Sigmoid colon (tissue), 7 donors: ENCODE data around the gene LEMD2. TPM values are rescaled to one million over a fixed set of nuclear protein-coding genes. Genes with fewer than 3 reads are reported as not detected.

Source experiments
- DNase-seq: peaks from one replicate; pipeline ENCODE4 v3.0.0-alpha.2; 2019
- H3K27ac ChIP-seq, 4 donors: fragments of 200-600 bp; sonication (generic); one replicate each; pipeline ENCODE4 v1.5.1; 2016 to 2019; ENCODE audit warnings: mild to moderate bottlenecking in 1 of 4
- H3K27me3 ChIP-seq, 3 donors: fragments of 200-600 bp; sonication (generic); one replicate each; pipeline ENCODE4 v1.5.1; 2019; ENCODE audit warnings: mild to moderate bottlenecking in 1 of 3
- H3K36me3 ChIP-seq, 4 donors: fragments of 200-600 bp; sonication (generic); one replicate each; pipeline ENCODE4 v1.5.1; 2016 to 2019
- H3K4me1 ChIP-seq, 4 donors: fragments of 200-600 bp; sonication (generic); one replicate each; pipeline ENCODE4 v1.5.1; 2017 to 2019
- H3K4me3 ChIP-seq, 4 donors: fragments of 200-600 bp; sonication (generic); one replicate each; pipeline ENCODE4 v1.5.1; 2017 to 2019; ENCODE audit warnings: mild to moderate bottlenecking in 2 of 4, moderate library complexity in 1 of 4
- H3K9me3 ChIP-seq, 4 donors: fragments of 200-600 bp in 3 of 4; sonication (generic) in 3 of 4; one replicate each; pipeline versions ENCODE4 v1.5.1 to v1.6.1; 2013 to 2019
- EP300 ChIP-seq, 4 donors: sonication (generic); formaldehyde crosslinking; IDR thresholded peaks; one replicate each; pipeline ENCODE4 v1.6.1; 2017; ENCODE audit warnings: antibody characterized with exemption in 4 of 4
- POLR2A ChIP-seq, 2 donors: fragments of 450-650 bp; IDR thresholded peaks; one replicate each; pipeline ENCODE4 v1.6.1; 2016; ENCODE audit warnings: antibody characterized with exemption in 2 of 2, mild to moderate bottlenecking in 2 of 2, moderate library complexity in 2 of 2
- POLR2AphosphoS5 ChIP-seq, 4 donors: sonication (generic); formaldehyde crosslinking; IDR thresholded peaks; one replicate each; pipeline ENCODE4 v1.6.1; 2017; ENCODE audit warnings: antibody characterized with exemption in 4 of 4
- WGBS, 2 donors: extraction: QIAGEN DNeasy Blood & Tissue Kit; methylation state at CpG; one replicate each; pipeline ENCODE4 v1.1.7; 2013; 5-methylcytosine and 5-hydroxymethylcytosine counted together
- intact Hi-C: fragments of 100-400 bp; cut with DNase I; formaldehyde crosslinking; loops from one replicate; pipeline ENCODE4 v1.15.1; 2023
- polyA plus RNA-seq, 3 donors: library from polyadenylated mRNA; stranded (reverse); fragments of 200-250 nt; gene quantifications; one replicate each; pipeline ENCODE4 v1.2.3, GENCODE V29; 2013
- total RNA-seq, 4 donors: library from RNA; depleted of rRNA; stranded (reverse); fragments of >200 nt; gene quantifications; one replicate each; pipeline ENCODE4 v1.1.0, GENCODE V29; 2016
- TF ChIP-seq, protein P1 (sequence below), 4 experiments: fragments of 450-650 bp in 3 of 4; fragments of 200-600 bp in 1 of 4; IDR thresholded peaks; one replicate each; pipeline ENCODE4 v1.5.1; 2016 to 2019; ENCODE audit warnings: antibody characterized with exemption in 4 of 4, mild to moderate bottlenecking in 3 of 4, moderate library complexity in 2 of 4
- donor health status: healthy with polysubstance abuse.
- donor health status: Bipolar disorder and iron deficiency.
- donor health status: healthy.

Gene LEMD2
- total and polyA plus RNA-seq, 7 donors = 17.6 to 71.6 (median 38.3) TPM

DNA sequence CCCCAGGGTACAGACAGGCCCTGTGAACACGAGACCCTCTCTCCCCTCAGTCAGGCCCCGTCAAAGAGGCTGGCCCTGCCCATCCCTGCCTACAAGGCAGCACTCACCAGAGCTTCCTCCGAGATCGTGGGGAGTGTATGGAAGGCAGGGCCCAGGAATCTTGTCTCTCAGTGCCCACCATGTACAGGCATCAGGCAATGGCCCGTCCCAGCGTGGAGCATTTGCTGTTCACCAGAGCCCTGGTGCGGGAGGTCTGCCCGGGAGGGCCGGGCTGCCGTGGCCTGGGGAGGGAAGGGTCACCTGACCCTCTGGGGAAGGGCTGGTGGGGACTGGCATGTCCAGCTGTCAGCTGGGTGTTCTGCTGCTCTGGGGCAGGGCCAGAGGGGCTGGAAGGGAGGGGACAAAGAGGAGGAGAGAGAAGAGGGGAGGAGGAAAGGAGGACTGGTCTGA lies 42.3 kb downstream of the LEMD2 start, which contains the start of gene IP6K3:
TSS of gene IP6K3 (minus strand) at position 255 of the 450 bp plus-strand sequence. CDS start 11,429 bp downstream, outside the sequence.
- intact Hi-C loops = loop anchor here (2.0 kb wide), 1 partner anchor 28 kb away; no protein-coding TSS in a partner anchor

DNA sequence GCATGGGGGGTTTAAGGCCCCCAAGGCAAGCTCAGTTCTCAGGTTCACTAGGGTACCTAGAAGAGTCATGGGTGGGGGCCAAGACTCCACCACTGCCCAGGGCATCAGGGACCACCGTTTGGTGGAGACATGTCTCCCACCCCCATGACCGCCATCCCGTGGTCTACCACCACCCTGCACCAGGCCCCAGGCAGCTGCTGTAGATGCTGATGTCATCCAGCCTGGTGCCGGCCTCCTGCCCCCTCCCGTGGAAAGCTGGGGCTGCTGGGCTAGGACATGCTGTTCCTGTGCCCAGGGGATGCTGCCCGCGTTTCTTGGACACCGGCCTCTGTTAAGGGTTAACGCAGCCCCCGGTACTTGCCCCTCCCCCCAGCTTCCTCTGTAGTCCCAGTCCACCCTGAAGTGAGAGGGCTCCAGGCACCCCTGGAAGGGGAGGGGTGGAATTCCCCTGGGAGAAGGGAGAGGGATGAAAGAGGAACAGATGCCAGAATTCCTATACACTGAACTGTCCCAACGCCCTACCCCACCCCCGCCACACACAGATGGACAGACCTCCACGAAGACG lies 42.8 kb downstream of the LEMD2 start:
- intact Hi-C loops = loop anchor here (2.0 kb wide), 1 partner anchor 27 kb away; no protein-coding TSS in a partner anchor
- Histone ChIP-seq H3K4me3 (peak overlapping the region; percentile 30 to 49 (median 46)), H3K27ac (peak overlapping the region; percentile 49 to 93 (median 90)), H3K27me3 (no peaks in the 10 kb centered on the region), H3K9me3 (no peaks in the 10 kb centered on the region), H3K36me3 (no peaks in the 10 kb centered on the region), H3K4me1 (peaks cover 0 to 50% (median 40%) of the 10 kb centered on the region in 4 donors)
- peak; percentile 96 for DNase-seq
- WGBS, 2 donors = 53 to 59% methylated on average over 14 of the region's 14 CpGs
- TF ChIP-seq POLR2AphosphoS5 (IDR thresholded peaks at IDR 0.05) (peak; percentile 76 to 79 (median 78)), EP300 (IDR thresholded peaks at IDR 0.05) (peak; percentile 87 to 99 (median 97)), POLR2A (IDR thresholded peaks at IDR 0.05) (no peak)
- TF ChIP-seq, protein P1, sequence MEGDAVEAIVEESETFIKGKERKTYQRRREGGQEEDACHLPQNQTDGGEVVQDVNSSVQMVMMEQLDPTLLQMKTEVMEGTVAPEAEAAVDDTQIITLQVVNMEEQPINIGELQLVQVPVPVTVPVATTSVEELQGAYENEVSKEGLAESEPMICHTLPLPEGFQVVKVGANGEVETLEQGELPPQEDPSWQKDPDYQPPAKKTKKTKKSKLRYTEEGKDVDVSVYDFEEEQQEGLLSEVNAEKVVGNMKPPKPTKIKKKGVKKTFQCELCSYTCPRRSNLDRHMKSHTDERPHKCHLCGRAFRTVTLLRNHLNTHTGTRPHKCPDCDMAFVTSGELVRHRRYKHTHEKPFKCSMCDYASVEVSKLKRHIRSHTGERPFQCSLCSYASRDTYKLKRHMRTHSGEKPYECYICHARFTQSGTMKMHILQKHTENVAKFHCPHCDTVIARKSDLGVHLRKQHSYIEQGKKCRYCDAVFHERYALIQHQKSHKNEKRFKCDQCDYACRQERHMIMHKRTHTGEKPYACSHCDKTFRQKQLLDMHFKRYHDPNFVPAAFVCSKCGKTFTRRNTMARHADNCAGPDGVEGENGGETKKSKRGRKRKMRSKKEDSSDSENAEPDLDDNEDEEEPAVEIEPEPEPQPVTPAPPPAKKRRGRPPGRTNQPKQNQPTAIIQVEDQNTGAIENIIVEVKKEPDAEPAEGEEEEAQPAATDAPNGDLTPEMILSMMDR (IDR thresholded peaks at IDR 0.05) = peak in 1 of 4 experiments; percentile 16

More for the DNA sequence above, 42.3 kb downstream of the LEMD2 start, which contains the start of gene IP6K3:
- Histone ChIP-seq H3K9me3 (no peaks in the 10 kb centered on the region), H3K27me3 (no peaks in the 10 kb centered on the region), H3K4me3 (peak within 1 kb of the TSS; percentile 30 to 49 (median 46)), H3K4me1 (peaks cover 0 to 50% (median 40%) of the 10 kb centered on the region in 4 donors), H3K36me3 (no peaks in the 10 kb centered on the region), H3K27ac (peak within 1 kb of the TSS; percentile 49 to 93 (median 90))
- TF ChIP-seq EP300 (IDR thresholded peaks at IDR 0.05) = peak in 1 of 4 donors; percentile 15
- TF ChIP-seq POLR2AphosphoS5 (IDR thresholded peaks at IDR 0.05) = peak; percentile 80 to 94 (median 90)
- TF ChIP-seq POLR2A (IDR thresholded peaks at IDR 0.05) = peak in 1 of 2 donors; percentile 62
- TF ChIP-seq, protein P1 (IDR thresholded peaks at IDR 0.05) = no peak
- 68 to 74% methylated on average over 10 of the region's 10 CpGs for WGBS, 2 donors
- DNase-seq = peak; percentile 86

DNA sequence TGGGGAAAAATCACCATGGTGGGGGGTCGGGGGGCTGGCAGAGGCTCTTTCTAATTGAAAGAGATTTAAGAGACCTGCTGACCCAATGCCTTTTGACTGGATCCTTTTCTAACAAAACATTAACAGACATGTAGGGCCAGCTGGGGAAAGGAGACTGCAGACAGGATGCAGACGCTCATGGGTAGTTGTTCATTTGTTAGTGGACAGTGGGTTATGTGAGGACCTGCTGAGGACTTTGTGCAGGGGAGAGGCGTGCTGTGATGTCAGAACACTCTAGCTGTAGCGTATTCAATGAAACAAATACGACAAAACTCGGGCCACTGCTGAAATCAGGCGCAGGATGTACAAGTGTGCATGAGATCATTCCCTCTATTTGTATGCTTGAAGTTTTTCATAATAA lies 43.4 kb downstream of the LEMD2 start:
- intact Hi-C loops = loop anchor here (1.0 kb wide), 1 partner anchor 44 kb away; the partner anchor contains the start of gene LEMD2
- DNase-seq = peak; percentile 78
- Histone ChIP-seq H3K36me3 (no peaks in the 10 kb centered on the region), H3K27me3 (no peaks in the 10 kb centered on the region), H3K4me3 (peak overlapping the region; percentile 30 to 49 (median 46)), H3K27ac (peak overlapping the region; percentile 1 to 93 (median 90)), H3K4me1 (peaks cover 0 to 53% (median 40%) of the 10 kb centered on the region in 4 donors), H3K9me3 (no peaks in the 10 kb centered on the region)
- WGBS, 2 donors = 50 to 78% methylated on average over 7 of the region's 7 CpGs
- TF ChIP-seq POLR2A (IDR thresholded peaks at IDR 0.05) (no peak), POLR2AphosphoS5 (IDR thresholded peaks at IDR 0.05) (peak in 2 of 4 donors; percentile 23 to 53), EP300 (IDR thresholded peaks at IDR 0.05) (peak; percentile 26 to 94 (median 72))
- TF ChIP-seq, protein P1 (IDR thresholded peaks at IDR 0.05) = no peak

DNA sequence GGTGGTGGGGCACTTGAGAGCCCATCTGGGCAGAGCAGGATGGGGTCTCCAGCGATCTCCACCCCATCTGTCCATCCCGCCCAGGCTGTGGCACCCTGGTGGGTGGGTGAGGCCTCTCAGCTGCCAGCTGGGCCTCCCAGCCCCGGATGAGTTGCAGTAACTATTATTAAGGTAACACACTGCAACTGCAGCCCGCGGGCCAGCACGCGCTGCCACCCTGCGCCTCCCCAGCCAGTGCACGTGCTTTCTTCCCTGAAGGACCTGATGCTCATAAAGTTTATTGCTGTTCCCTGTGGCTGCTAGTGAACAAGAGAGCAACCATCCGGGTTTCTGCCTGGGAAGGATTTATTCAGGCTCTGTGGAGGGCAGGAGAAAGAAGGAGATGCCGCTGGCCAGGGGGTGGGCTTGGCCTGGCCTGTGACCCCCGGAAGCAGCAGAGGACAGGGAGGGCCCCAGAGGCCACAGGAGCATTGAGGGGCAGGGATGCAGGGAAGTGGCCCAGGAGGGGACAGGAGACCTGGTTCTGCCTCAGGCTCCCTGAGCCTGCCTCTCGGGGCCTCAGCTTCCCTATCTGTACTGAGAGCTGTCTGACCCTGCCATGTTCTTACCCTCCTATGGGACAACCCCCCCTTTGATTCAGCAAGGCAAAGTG lies 43.9 kb downstream of the LEMD2 start:
- intact Hi-C loops = loop anchor here (1.0 kb wide), 2 partner anchors 17 to 44 kb away; partner anchors contain the start of gene LEMD2
- 13 to 59% methylated on average over 13 of the region's 13 CpGs for WGBS, 2 donors
- Histone ChIP-seq H3K27ac (peak overlapping the region in 3 of 4 donors; percentile 90 to 93 (median 90)), H3K9me3 (no peaks in the 10 kb centered on the region), H3K4me3 (peak overlapping the region; percentile 14 to 49 (median 46)), H3K27me3 (no peaks in the 10 kb centered on the region), H3K36me3 (no peaks in the 10 kb centered on the region), H3K4me1 (peaks cover 0 to 58% (median 41%) of the 10 kb centered on the region in 4 donors)
- TF ChIP-seq POLR2A (IDR thresholded peaks at IDR 0.05) (no peak), POLR2AphosphoS5 (IDR thresholded peaks at IDR 0.05) (peak; percentile 53 to 83 (median 64)), EP300 (IDR thresholded peaks at IDR 0.05) (peak; percentile 74 to 94 (median 88))
- TF ChIP-seq, protein P1 (IDR thresholded peaks at IDR 0.05) = no peak
- DNase-seq = peak; percentile 94
